HUES48 (cell line): Measurements from ENCODE around the gene MPHOSPH9.

Experiments used
- H3K27ac ChIP-seq: one replicate; pipeline ENCODE4 v1.7.0; 2013; ENCODE audit warnings: low read depth, low read length, inconsistent platforms
- H3K27me3 ChIP-seq: 2 replicates; pipeline ENCODE4 v1.6.1; 2013; ENCODE audit warnings: mild to moderate bottlenecking, low read length; ENCODE audit not compliant: control insufficient read depth, insufficient read depth
- H3K36me3 ChIP-seq: 2 replicates; pipeline ENCODE4 v1.6.1; 2013; ENCODE audit warnings: low read length; ENCODE audit not compliant: control insufficient read depth, insufficient read depth
- H3K4me1 ChIP-seq: 2 replicates; pipeline ENCODE4 v1.6.1; 2013; ENCODE audit warnings: mild to moderate bottlenecking, low read length; ENCODE audit not compliant: control insufficient read depth, insufficient read depth
- H3K4me3 ChIP-seq: 2 replicates; pipeline ENCODE4 v1.5.1; 2013; ENCODE audit warnings: mild to moderate bottlenecking, low read depth, low read length
- H3K9ac ChIP-seq: 2 replicates; pipeline ENCODE4 v1.6.1; 2013; ENCODE audit warnings: mild to moderate bottlenecking, low read depth, low read length, moderate library complexity
- H3K9me3 ChIP-seq: 2 replicates; pipeline ENCODE4 v1.6.1; 2013; ENCODE audit warnings: low read length; ENCODE audit not compliant: control insufficient read depth, insufficient read depth

Gene MPHOSPH9

GRCh38 chr12:123242116-123242904 is 9.4 kb upstream of the MPHOSPH9 start:
- Histone ChIP-seq H3K9ac (no peak overlapping the region), H3K36me3 (peaks cover 12% of the 10 kb centered on the region), H3K9me3 (no peaks in the 10 kb centered on the region), H3K27me3 (no peaks in the 10 kb centered on the region), H3K27ac (no peak overlapping the region), H3K4me3 (no peak overlapping the region), H3K4me1 (no peaks in the 10 kb centered on the region)

- Histone ChIP-seq H3K36me3 (peaks cover 17% of the 10 kb centered on the region), H3K27ac (no peak overlapping the region), H3K4me1 (no peaks in the 10 kb centered on the region), H3K9ac (no peak overlapping the region), H3K4me3 (no peak overlapping the region), H3K27me3 (no peaks in the 10 kb centered on the region), H3K9me3 (no peaks in the 10 kb centered on the region)
Observed at GRCh38 chr12:123238961-123239360, 6.0 kb upstream of the MPHOSPH9 start.

- Histone ChIP-seq H3K27me3 (no peaks in the 10 kb centered on the region), H3K9ac (no peak overlapping the region), H3K27ac (no peak overlapping the region), H3K4me3 (no peak overlapping the region), H3K36me3 (peaks cover 17% of the 10 kb centered on the region), H3K9me3 (no peaks in the 10 kb centered on the region), H3K4me1 (no peaks in the 10 kb centered on the region)
Observed at GRCh38 chr12:123238330-123238682, 5.4 kb upstream of the MPHOSPH9 start.

- no peaks in the 10 kb centered on the region for H3K4me1 ChIP-seq
- no peak overlapping the region for H3K27ac ChIP-seq
- H3K4me3 ChIP-seq: no peak overlapping the region
- H3K27me3 ChIP-seq: no peaks in the 10 kb centered on the region
- H3K36me3 ChIP-seq: peaks cover 17% of the 10 kb centered on the region
- no peak overlapping the region for H3K9ac ChIP-seq
- no peaks in the 10 kb centered on the region for H3K9me3 ChIP-seq
Observed at GRCh38 chr12:123237646-123238329, 4.8 kb upstream of the MPHOSPH9 start.

GRCh38 chr12:123233505-123234308 is 766 bp upstream of the MPHOSPH9 start:
- no peak overlapping the region for H3K27ac ChIP-seq
- H3K36me3 ChIP-seq: peaks cover 13% of the 10 kb centered on the region
- peaks cover 5% of the 10 kb centered on the region for H3K4me1 ChIP-seq
- peak overlapping the region; percentile 83 for H3K4me3 ChIP-seq
- H3K27me3 ChIP-seq: no peaks in the 10 kb centered on the region
- H3K9ac ChIP-seq: peak overlapping the region; percentile 43
- no peaks in the 10 kb centered on the region for H3K9me3 ChIP-seq

GRCh38 chr12:123232472-123232806 is 502 bp downstream of the MPHOSPH9 start:
- peaks cover 5% of the 10 kb centered on the region for H3K4me1 ChIP-seq
- no peaks in the 10 kb centered on the region for H3K27me3 ChIP-seq
- H3K27ac ChIP-seq: peak overlapping the region; percentile 83
- peak overlapping the region; percentile 83 for H3K4me3 ChIP-seq
- H3K9ac ChIP-seq: peak overlapping the region; percentile 73
- peaks cover 18% of the 10 kb centered on the region for H3K36me3 ChIP-seq
- no peaks in the 10 kb centered on the region for H3K9me3 ChIP-seq

GRCh38 chr12:123231931-123232330 is 1.0 kb downstream of the MPHOSPH9 start:
- peak overlapping the region; percentile 73; the same call in 1 of the 2 replicates for H3K9ac ChIP-seq
- no peaks in the 10 kb centered on the region for H3K9me3 ChIP-seq
- H3K4me3 ChIP-seq: peak overlapping the region; percentile 83
- H3K36me3 ChIP-seq: peaks cover 22% of the 10 kb centered on the region; the same call in 1 of the 2 replicates
- no peaks in the 10 kb centered on the region for H3K27me3 ChIP-seq
- peak overlapping the region; percentile 83 for H3K27ac ChIP-seq
- peaks cover 5% of the 10 kb centered on the region for H3K4me1 ChIP-seq

- H3K27me3 ChIP-seq: no peaks in the 10 kb centered on the region
- peaks cover 29% of the 10 kb centered on the region for H3K36me3 ChIP-seq
- H3K9me3 ChIP-seq: no peaks in the 10 kb centered on the region
- peaks cover 5% of the 10 kb centered on the region for H3K4me1 ChIP-seq
- H3K4me3 ChIP-seq: no peak overlapping the region
- H3K27ac ChIP-seq: no peak overlapping the region
- H3K9ac ChIP-seq: no peak overlapping the region
Observed at GRCh38 chr12:123229051-123229450, 3.9 kb downstream of the MPHOSPH9 start.

- no peak overlapping the region for H3K4me3 ChIP-seq
- H3K9ac ChIP-seq: no peak overlapping the region
- no peaks in the 10 kb centered on the region for H3K27me3 ChIP-seq
- H3K9me3 ChIP-seq: no peaks in the 10 kb centered on the region
- no peak overlapping the region for H3K27ac ChIP-seq
- peaks cover 5% of the 10 kb centered on the region for H3K4me1 ChIP-seq
- peaks cover 36% of the 10 kb centered on the region for H3K36me3 ChIP-seq
Observed at GRCh38 chr12:123227581-123228258, 5.2 kb downstream of the MPHOSPH9 start.

GRCh38 chr12:123225443-123225842 is 7.5 kb downstream of the MPHOSPH9 start:
- H3K9ac ChIP-seq: no peak overlapping the region
- H3K4me1 ChIP-seq: no peaks in the 10 kb centered on the region
- H3K4me3 ChIP-seq: no peak overlapping the region
- no peaks in the 10 kb centered on the region for H3K9me3 ChIP-seq
- peaks cover 55% of the 10 kb centered on the region for H3K36me3 ChIP-seq
- H3K27me3 ChIP-seq: no peaks in the 10 kb centered on the region
- no peak overlapping the region for H3K27ac ChIP-seq
